ENCODE measurements around the gene NPSR1.
"Not testable (repeated sequence)": the region's sequence is repeated elsewhere in the genome, so short reads cannot be mapped to it uniquely, and the experiment has no call there.

Gene NPSR1

GRCh38 chr7:34757570-34758110, 99.6 kb downstream of the NPSR1 start:
- DNase-seq (ENCODE audit: low read depth in 3 of 3) = no peak

GRCh38 chr7:34758111-34758601, 100.1 kb downstream of the NPSR1 start:
- no peak for DNase-seq (ENCODE audit: low read depth in 3 of 3)

- DNase-seq (ENCODE audit: low read depth in 3 of 3) = no peak
These were observed 101.6 kb downstream of the NPSR1 start for GRCh38 chr7:34759477-34760125.

GRCh38 chr7:34760271-34760670, 102.3 kb downstream of the NPSR1 start:
- no peak for DNase-seq (ENCODE audit: low read depth in 3 of 3)

- DNase-seq (ENCODE audit: low read depth in 3 of 3) = no peak
These were observed 103.2 kb downstream of the NPSR1 start for GRCh38 chr7:34761206-34761605.

- DNase-seq (ENCODE audit: low read depth in 3 of 3) = no peak
These were observed 103.6 kb downstream of the NPSR1 start for GRCh38 chr7:34761627-34762026.

- no peak for DNase-seq (ENCODE audit: low read depth in 3 of 3)
These were observed 104.7 kb downstream of the NPSR1 start for GRCh38 chr7:34762764-34763163.

- DNase-seq (ENCODE audit: low read depth in 3 of 3) = no peak
These were observed 114.4 kb downstream of the NPSR1 start for GRCh38 chr7:34772296-34772938.

GRCh38 chr7:34776748-34777358, 118.8 kb downstream of the NPSR1 start:
- no peak for DNase-seq (ENCODE audit: low read depth in 3 of 3)

GRCh38 chr7:34780546-34780945, 122.5 kb downstream of the NPSR1 start:
- no peak for DNase-seq (ENCODE audit: low read depth in 3 of 3)

GRCh38 chr7:34787586-34787985, 129.6 kb downstream of the NPSR1 start:
- no peak for DNase-seq (ENCODE audit: low read depth in 3 of 3)

- no peak for DNase-seq (ENCODE audit: low read depth in 3 of 3)
These were observed 148.8 kb downstream of the NPSR1 start for GRCh38 chr7:34806831-34807230.

GRCh38 chr7:34807548-34808340, 149.7 kb downstream of the NPSR1 start:
- DNase-seq (ENCODE audit: low read depth in 3 of 3) = no peak

- DNase-seq (ENCODE audit: low read depth in 3 of 3) = not testable (repeated sequence)
These were observed 156.3 kb downstream of the NPSR1 start for GRCh38 chr7:34814203-34814842.

- DNase-seq (ENCODE audit: low read depth in 3 of 3) = no peak
These were observed 164.0 kb downstream of the NPSR1 start for GRCh38 chr7:34821932-34822558.

GRCh38 chr7:34823650-34824258, 165.7 kb downstream of the NPSR1 start:
- DNase-seq (ENCODE audit: low read depth in 3 of 3) = peak; percentile 11 to 16 (median 15)

- no peak for DNase-seq (ENCODE audit: low read depth in 3 of 3)
These were observed 167.2 kb downstream of the NPSR1 start for GRCh38 chr7:34825221-34825620.

GRCh38 chr7:34830390-34830789, 172.4 kb downstream of the NPSR1 start:
- no peak for DNase-seq (ENCODE audit: low read depth in 3 of 3)

- DNase-seq (ENCODE audit: low read depth in 3 of 3) = no peak
These were observed 173.4 kb downstream of the NPSR1 start for GRCh38 chr7:34831436-34831835.

GRCh38 chr7:34832020-34832419, 174.0 kb downstream of the NPSR1 start:
- DNase-seq (ENCODE audit: low read depth in 3 of 3) = no peak
